GM21360 (cell line): Measurements from ENCODE around the gene TWSG1.
"Not testable (repeated sequence)": the region's sequence is repeated elsewhere in the genome, so short reads cannot be mapped to it uniquely, and the experiment has no call there.

ENCODE experiments used
- ATAC-seq: cut with Tn5 transposase; IDR thresholded peaks from one replicate; pipeline ENCODE4 v1.9.1; 2021; ENCODE audit warnings: mild to moderate bottlenecking, moderate library complexity; ENCODE audit not compliant: unreplicated experiment

TWSG1 gene

GRCh38 chr18:9422816-9423519, 88.4 kb downstream of the TWSG1 start:
- ATAC-seq: no peak

GRCh38 chr18:9423648-9424047, 89.1 kb downstream of the TWSG1 start:
- ATAC-seq: not testable (repeated sequence)

GRCh38 chr18:9424235-9424634, 89.7 kb downstream of the TWSG1 start:
- ATAC-seq: not testable (repeated sequence)

GRCh38 chr18:9426753-9427152, 92.2 kb downstream of the TWSG1 start:
- ATAC-seq: no peak

- no peak for ATAC-seq
Measured at GRCh38 chr18:9428301-9428706, 93.7 kb downstream of the TWSG1 start.

GRCh38 chr18:9428862-9429661, 94.5 kb downstream of the TWSG1 start:
- no peak for ATAC-seq

GRCh38 chr18:9429662-9429993, 95.1 kb downstream of the TWSG1 start:
- ATAC-seq: no peak

GRCh38 chr18:9430315-9430714, 95.7 kb downstream of the TWSG1 start:
- ATAC-seq: not testable (repeated sequence)

GRCh38 chr18:9431296-9431695, 96.7 kb downstream of the TWSG1 start:
- ATAC-seq: no peak

- not testable (repeated sequence) for ATAC-seq
Measured at GRCh38 chr18:9433122-9433521, 98.5 kb downstream of the TWSG1 start.

- ATAC-seq: no peak
Measured at GRCh38 chr18:9433671-9434121, 99.1 kb downstream of the TWSG1 start.

GRCh38 chr18:9434122-9434701, 99.6 kb downstream of the TWSG1 start:
- ATAC-seq: peak; percentile 40

- no peak for ATAC-seq
Measured at GRCh38 chr18:9435041-9435440, 100.5 kb downstream of the TWSG1 start.

- no peak for ATAC-seq
Measured at GRCh38 chr18:9436206-9436929, 101.8 kb downstream of the TWSG1 start.

GRCh38 chr18:9437021-9437437, 102.5 kb downstream of the TWSG1 start:
- no peak for ATAC-seq

GRCh38 chr18:9437672-9438071, 103.1 kb downstream of the TWSG1 start:
- ATAC-seq: no peak

- no peak for ATAC-seq
Measured at GRCh38 chr18:9441061-9441460, 106.5 kb downstream of the TWSG1 start.

GRCh38 chr18:9444549-9444948, 110.0 kb downstream of the TWSG1 start:
- no peak for ATAC-seq

- no peak for ATAC-seq
Measured at GRCh38 chr18:9446839-9447238, 112.3 kb downstream of the TWSG1 start.

- no peak for ATAC-seq
Measured at GRCh38 chr18:9447334-9447733, 112.8 kb downstream of the TWSG1 start.
